Gastrocnemius medialis (tissue), 4 donors: ENCODE measurements around the gene TCP11. TPM values are rescaled to one million over a fixed set of nuclear protein-coding genes. Genes with fewer than 3 reads are reported as not detected.

ENCODE experiments used
- ATAC-seq, 2 donors: fragments of 150-250 bp; one replicate each; pipeline ENCODE4 v1.9.1; 2016
- DNase-seq, 2 donors: peaks; one replicate each; pipeline ENCODE4 v3.0.0-alpha.2; 2019
- H3K27ac ChIP-seq, 4 donors: fragments of 200-600 bp; sonication (generic); 1 replicate in 1 of 4; 2 replicates in 3 of 4; pipeline ENCODE4 v1.5.1; 2016 to 2018; ENCODE audit warnings: mild to moderate bottlenecking in 2 of 4, moderate library complexity in 1 of 4
- H3K27me3 ChIP-seq, 3 donors: fragments of 200-600 bp; sonication (generic) in 2 of 3; 1 replicate in 1 of 3; 2 replicates in 2 of 3; pipeline versions ENCODE4 v1.5.1 to v1.6.0; 2016 to 2019; ENCODE audit warnings: mild to moderate bottlenecking in 1 of 3, moderate library complexity in 1 of 3
- H3K36me3 ChIP-seq, 2 donors: fragments of 200-600 bp; sonication (generic) in 1 of 2; one replicate each; pipeline ENCODE4 v1.5.1; 2017 to 2018
- H3K4me1 ChIP-seq, 2 donors: fragments of 200-600 bp; sonication (generic) in 1 of 2; one replicate each; pipeline ENCODE4 v1.5.1; 2016 to 2017; ENCODE audit warnings: mild to moderate bottlenecking in 2 of 2
- H3K4me3 ChIP-seq, 4 donors: fragments of 200-600 bp; sonication (generic) in 3 of 4; 1 replicate in 1 of 4; 2 replicates in 3 of 4; pipeline ENCODE4 v1.5.1; 2016 to 2019; ENCODE audit warnings: mild to moderate bottlenecking in 2 of 4
- H3K9me3 ChIP-seq, 3 donors: fragments of 200-600 bp; sonication (generic) in 2 of 3; 1 replicate in 1 of 3; 2 replicates in 2 of 3; pipeline ENCODE4 v1.5.1; 2016 to 2019
- POLR2A ChIP-seq, 2 donors: fragments of 450-650 bp; IDR thresholded peaks; one replicate each; pipeline ENCODE4 v1.6.1; 2017; ENCODE audit warnings: antibody characterized with exemption in 2 of 2, mild to moderate bottlenecking in 2 of 2, moderate library complexity in 2 of 2
- in situ Hi-C, 4 donors: fragments of 200-750 bp; cut with MboI; loops; one replicate each; pipeline versions ENCODE4 v1.15.0 to v1.8.0; 2017; ENCODE audit warnings: low sequenced_read_pairs in 4 of 4
- intact Hi-C: fragments of 100-400 bp; cut with DNase I; formaldehyde crosslinking; loops from one replicate; pipeline ENCODE4 v1.15.1; 2023; ENCODE audit warnings: low total_unique reads
- total RNA-seq, 4 donors: library from RNA; depleted of rRNA; stranded (reverse); fragments of >200 nt; gene quantifications; one replicate each; pipeline versions ENCODE4 v1.1.0 to v1.2.3, GENCODE V29; 2016
- TF ChIP-seq, protein P1 (sequence below), 5 experiments: fragments of 450-650 bp in 3 of 5; fragments of 200-600 bp in 2 of 5; sonication (generic) in 2 of 5; IDR thresholded peaks in 4 of 5; conservative IDR thresholded peaks in 1 of 5; 1 replicate in 4 of 5; 2 replicates in 1 of 5; pipeline ENCODE4 v1.5.1; 2016 to 2019; ENCODE audit warnings: antibody characterized with exemption in 5 of 5, mild to moderate bottlenecking in 3 of 5, moderate library complexity in 3 of 5

The TCP11 gene
- total RNA-seq, 4 donors from 2014 or later, result 0.41 TPM; not detected in 3

DNA sequence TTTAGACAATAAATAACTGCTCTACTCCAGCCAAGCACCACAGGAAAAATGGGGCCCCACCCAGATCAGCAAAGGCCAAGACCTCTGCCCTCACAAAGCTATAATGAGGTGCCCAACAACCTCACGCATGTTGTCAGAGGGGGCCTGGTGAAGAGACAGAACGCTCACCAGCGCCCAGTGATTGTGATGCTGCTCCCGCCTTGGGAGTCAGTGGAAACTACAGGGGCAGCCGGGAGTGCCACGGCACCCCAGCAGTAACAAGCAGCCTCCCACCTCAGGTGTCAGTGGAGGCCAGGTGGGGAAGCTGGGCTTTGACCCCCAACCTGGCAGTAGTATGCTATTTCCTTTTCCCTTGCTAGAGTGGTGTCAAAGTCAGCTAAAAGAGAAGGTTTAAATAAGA lies 47.4 kb downstream of the TCP11 start:
- no peaks in the 10 kb centered on the region for H3K9me3 ChIP-seq
- no peaks in the 10 kb centered on the region for H3K27me3 ChIP-seq
- in situ Hi-C loops (no loop called here), intact Hi-C loops (no loop called here)
- ATAC-seq (no peak), DNase-seq (no peak)
- H3K4me3 ChIP-seq, result no peak overlapping the region
- peaks cover 0 to 8% of the 10 kb centered on the region in 2 donors for H3K36me3 ChIP-seq
- H3K27ac ChIP-seq, result no peak overlapping the region
- TF ChIP-seq POLR2A (IDR thresholded peaks at IDR 0.05), result no peak
- TF ChIP-seq, protein P1, sequence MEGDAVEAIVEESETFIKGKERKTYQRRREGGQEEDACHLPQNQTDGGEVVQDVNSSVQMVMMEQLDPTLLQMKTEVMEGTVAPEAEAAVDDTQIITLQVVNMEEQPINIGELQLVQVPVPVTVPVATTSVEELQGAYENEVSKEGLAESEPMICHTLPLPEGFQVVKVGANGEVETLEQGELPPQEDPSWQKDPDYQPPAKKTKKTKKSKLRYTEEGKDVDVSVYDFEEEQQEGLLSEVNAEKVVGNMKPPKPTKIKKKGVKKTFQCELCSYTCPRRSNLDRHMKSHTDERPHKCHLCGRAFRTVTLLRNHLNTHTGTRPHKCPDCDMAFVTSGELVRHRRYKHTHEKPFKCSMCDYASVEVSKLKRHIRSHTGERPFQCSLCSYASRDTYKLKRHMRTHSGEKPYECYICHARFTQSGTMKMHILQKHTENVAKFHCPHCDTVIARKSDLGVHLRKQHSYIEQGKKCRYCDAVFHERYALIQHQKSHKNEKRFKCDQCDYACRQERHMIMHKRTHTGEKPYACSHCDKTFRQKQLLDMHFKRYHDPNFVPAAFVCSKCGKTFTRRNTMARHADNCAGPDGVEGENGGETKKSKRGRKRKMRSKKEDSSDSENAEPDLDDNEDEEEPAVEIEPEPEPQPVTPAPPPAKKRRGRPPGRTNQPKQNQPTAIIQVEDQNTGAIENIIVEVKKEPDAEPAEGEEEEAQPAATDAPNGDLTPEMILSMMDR (IDR thresholded peaks at IDR 0.05 in 4 of 5, conservative IDR thresholded peaks at IDR 0.05 in 1 of 5), result no peak
- H3K4me1 ChIP-seq, result peaks cover 0 to 5% of the 10 kb centered on the region in 2 donors

DNA sequence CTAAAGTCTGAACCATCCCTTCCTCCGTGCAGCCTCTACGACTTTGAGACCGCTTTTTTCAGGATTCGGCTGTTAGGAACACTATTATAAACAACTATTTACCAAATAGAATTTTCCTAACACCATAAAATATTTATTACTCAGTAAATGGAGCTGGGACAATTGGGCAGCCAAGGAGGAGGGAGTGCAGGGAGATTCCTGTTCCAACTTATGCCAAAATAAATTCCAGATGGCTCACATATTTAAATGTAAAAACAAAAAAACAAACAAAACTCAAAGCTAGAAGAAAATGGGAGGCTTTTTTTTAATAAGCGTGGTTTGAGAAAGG lies 48.1 kb downstream of the TCP11 start:
- peaks cover 0 to 5% of the 10 kb centered on the region in 2 donors for H3K4me1 ChIP-seq
- no peak for DNase-seq
- H3K27me3 ChIP-seq, result no peaks in the 10 kb centered on the region
- H3K27ac ChIP-seq, result no peak overlapping the region
- no peak for ATAC-seq
- in situ Hi-C loops (no loop called here), intact Hi-C loops (no loop called here)
- TF ChIP-seq, protein P1 (IDR thresholded peaks at IDR 0.05 in 4 of 5, conservative IDR thresholded peaks at IDR 0.05 in 1 of 5), result no peak
- H3K36me3 ChIP-seq, result peaks cover 0 to 13% of the 10 kb centered on the region in 2 donors
- H3K4me3 ChIP-seq, result no peak overlapping the region
- no peaks in the 10 kb centered on the region for H3K9me3 ChIP-seq

DNA sequence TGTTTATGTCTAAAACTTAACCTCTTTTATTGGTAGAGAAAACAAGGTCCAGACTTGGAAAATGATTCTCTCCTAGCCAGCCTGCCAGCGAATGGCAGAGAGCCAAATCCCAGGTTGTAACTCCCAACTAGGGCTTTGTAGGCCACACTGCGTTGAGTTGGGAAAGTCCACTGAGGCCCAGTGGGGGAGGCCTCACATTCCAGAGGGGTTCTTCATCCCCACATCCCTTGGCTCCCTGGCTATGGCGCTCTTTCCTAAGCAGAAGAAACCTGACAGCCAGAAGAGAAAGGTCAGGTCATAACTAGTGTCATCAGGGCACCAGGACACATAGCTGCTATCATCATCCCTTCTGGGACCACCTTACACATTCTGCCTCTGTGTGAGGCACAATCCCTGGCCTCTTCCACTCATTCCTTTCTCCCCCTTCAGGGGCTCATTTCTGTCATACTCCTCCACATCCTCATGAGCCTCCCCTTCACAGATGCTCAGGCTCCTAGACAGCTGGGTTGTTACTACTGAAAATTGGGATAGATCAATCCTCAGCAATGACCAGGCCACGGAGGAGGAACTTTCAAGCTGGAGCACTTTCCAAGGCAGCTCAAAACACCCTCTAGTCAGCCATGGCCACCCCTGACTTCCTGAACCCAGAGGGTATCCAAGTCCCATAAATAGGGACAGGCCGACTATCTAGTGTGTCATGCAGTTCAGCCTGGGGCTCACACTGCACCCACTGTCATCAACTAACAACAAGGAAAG lies 48.6 kb downstream of the TCP11 start:
- intact Hi-C loops (no loop called here), in situ Hi-C loops (no loop called here)
- TF ChIP-seq POLR2A (IDR thresholded peaks at IDR 0.05), result no peak
- TF ChIP-seq, protein P1 (IDR thresholded peaks at IDR 0.05 in 4 of 5, conservative IDR thresholded peaks at IDR 0.05 in 1 of 5), result no peak
- H3K27me3 ChIP-seq, result no peaks in the 10 kb centered on the region
- ATAC-seq (peak in 1 of 2 donors; percentile 28), DNase-seq (peak in 1 of 2 donors; percentile 37)
- H3K4me1 ChIP-seq, result peaks cover 0 to 5% of the 10 kb centered on the region in 2 donors
- H3K27ac ChIP-seq, result peak overlapping the region in 1 of 4 donors; percentile 16
- peaks cover 0 to 17% of the 10 kb centered on the region in 2 donors for H3K36me3 ChIP-seq
- no peaks in the 10 kb centered on the region for H3K9me3 ChIP-seq
- H3K4me3 ChIP-seq, result no peak overlapping the region

DNA sequence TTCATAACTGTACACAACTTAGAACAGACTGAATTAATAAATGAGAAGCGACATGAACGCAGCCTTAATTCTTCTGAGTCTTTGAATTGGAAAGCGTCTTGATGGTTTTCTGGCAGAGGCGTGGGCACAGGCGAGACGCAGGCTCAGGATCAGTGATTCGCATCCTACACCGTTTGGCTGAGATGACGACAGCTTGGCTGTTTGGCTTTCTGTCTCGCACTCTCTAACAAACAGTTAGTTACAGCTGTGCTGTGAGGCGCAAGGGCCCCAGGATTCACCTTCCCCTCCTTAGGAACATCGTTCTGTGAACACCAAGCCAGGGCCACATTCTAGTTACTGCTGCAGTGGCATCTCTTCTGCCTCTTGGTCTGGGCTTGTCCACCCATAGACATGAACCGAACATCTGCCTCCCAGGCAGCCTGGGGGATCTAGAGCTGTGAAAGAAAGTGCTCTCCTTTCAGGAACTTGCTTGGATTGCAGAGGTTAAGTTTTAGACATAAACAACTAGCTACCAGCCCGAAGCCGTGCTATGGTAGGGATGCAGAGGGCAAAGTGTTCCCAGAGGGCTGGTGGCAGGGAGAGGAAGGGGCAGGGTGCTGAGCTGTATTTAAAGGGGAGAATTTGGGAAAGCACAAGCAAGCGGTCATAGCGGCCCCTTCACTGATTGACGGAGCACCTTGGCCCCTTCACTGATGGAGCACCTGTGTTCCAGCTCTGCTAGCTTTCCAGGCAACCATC lies 49.6 kb downstream of the TCP11 start:
- no peak overlapping the region for H3K4me3 ChIP-seq
- in situ Hi-C loops (no loop called here), intact Hi-C loops (no loop called here)
- H3K4me1 ChIP-seq, result peaks cover 0 to 4% of the 10 kb centered on the region in 2 donors
- peaks cover 0 to 27% of the 10 kb centered on the region in 2 donors for H3K36me3 ChIP-seq
- no peaks in the 10 kb centered on the region for H3K9me3 ChIP-seq
- H3K27ac ChIP-seq, result peak overlapping the region in 1 of 4 donors; percentile 16
- ATAC-seq (no peak), DNase-seq (no peak)
- TF ChIP-seq, protein P1 (IDR thresholded peaks at IDR 0.05 in 4 of 5, conservative IDR thresholded peaks at IDR 0.05 in 1 of 5), result no peak
- TF ChIP-seq POLR2A (IDR thresholded peaks at IDR 0.05), result no peak
- H3K27me3 ChIP-seq, result no peaks in the 10 kb centered on the region
